ENCODE data around the gene PRAC2.

PRAC2 gene

DNA sequence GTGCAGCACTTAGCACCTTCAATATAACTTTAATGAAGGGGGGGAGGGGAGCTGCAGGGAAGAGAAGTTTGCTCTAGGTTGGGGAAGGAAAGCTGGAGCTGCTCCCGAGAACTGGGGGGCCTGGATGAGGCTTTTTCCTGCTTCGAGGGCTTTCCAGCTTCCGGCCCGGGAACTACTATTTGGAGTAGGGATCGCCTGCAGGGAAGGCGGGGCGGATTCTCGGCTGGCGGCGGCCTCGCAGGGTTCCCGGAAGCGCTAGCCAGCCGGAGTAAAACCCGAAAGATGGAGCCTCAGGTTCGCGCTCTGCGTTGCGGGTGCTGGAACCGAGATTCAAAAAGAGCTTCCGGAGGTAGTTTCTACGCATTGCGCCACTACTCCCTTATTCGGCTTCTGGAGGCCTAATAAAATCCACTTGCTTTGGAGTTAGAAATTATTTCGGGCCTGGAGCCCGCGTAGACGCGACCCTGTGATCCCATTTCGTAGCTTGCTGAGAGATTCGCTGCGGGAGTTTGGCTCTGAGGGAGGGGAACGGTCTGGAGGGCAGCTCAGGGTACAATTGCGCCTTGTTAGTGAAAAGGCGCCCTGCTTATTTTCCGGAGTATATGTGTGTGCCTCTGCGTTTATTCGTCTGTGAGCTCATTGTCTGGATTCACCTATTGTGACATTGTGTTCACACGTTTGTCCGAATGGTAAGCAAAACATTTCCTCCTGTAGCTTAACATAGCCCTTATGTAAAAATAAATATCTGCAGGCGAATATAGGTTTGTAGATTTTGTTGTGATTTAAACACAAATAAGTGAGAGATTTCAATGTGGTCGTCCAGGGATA, 652 bp downstream of the PRAC2 start:
- TF ChIP-seq, protein P1, sequence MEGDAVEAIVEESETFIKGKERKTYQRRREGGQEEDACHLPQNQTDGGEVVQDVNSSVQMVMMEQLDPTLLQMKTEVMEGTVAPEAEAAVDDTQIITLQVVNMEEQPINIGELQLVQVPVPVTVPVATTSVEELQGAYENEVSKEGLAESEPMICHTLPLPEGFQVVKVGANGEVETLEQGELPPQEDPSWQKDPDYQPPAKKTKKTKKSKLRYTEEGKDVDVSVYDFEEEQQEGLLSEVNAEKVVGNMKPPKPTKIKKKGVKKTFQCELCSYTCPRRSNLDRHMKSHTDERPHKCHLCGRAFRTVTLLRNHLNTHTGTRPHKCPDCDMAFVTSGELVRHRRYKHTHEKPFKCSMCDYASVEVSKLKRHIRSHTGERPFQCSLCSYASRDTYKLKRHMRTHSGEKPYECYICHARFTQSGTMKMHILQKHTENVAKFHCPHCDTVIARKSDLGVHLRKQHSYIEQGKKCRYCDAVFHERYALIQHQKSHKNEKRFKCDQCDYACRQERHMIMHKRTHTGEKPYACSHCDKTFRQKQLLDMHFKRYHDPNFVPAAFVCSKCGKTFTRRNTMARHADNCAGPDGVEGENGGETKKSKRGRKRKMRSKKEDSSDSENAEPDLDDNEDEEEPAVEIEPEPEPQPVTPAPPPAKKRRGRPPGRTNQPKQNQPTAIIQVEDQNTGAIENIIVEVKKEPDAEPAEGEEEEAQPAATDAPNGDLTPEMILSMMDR (IDR thresholded peaks at IDR 0.05) = no peak
- H3K9me3 ChIP-seq = no peaks in the 10 kb centered on the region
- no peak overlapping the region for H3K27ac ChIP-seq
- no peaks in the 10 kb centered on the region for H3K36me3 ChIP-seq
- H3K4me3 ChIP-seq (ENCODE audit: low read depth in 1 of 2, low read length in 1 of 2) = no peak overlapping the region
- peaks cover 0 to 11% of the 10 kb centered on the region in 2 experiments for H3K4me1 ChIP-seq (ENCODE audit: control insufficient read depth in 1 of 2, insufficient read depth in 1 of 2, low read depth in 1 of 2, low read length in 1 of 2)
- peaks cover 100% of the 10 kb centered on the region for H3K27me3 ChIP-seq

DNA sequence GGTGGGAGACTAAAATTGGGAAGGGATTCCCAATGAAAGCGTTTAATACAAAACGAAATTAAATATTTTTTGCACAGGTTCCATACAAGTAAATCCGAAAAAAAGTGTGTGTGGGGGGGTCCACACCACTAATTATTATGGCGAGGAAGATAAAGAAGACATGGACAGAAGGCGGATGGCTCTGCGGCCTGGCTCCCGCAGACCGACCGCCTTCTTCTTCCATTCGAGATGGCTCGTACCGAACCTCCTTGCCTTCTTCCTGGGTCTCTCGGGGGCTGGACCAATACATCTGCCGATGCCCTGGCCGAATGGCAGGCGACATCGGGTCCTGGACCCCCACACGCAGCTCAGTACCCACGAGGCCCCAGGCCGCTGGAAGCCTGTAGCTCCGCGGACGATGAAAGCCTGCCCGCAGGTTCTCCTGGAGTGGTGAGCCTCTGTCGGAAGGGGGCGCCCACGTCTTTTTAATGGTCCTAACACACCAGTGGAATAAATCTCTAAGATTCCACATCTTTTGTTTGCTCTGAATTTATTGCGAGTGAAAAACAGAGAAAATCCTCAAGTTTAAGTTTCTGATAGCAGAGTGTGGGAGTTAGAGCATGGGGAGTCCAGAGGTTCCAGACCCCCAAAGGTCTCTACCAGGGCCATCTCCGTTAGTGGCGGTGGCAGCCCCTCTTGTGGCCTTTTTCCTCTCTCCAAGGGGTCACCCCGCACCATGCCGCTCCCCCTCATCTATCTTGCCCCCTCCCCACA, 1.4 kb downstream of the PRAC2 start:
- H3K27me3 ChIP-seq = peaks cover 100% of the 10 kb centered on the region
- TF ChIP-seq, protein P1 (IDR thresholded peaks at IDR 0.05) = no peak
- H3K9me3 ChIP-seq = no peaks in the 10 kb centered on the region
- H3K36me3 ChIP-seq = no peaks in the 10 kb centered on the region
- no peak overlapping the region for H3K4me3 ChIP-seq (ENCODE audit: low read depth in 1 of 2, low read length in 1 of 2)
- H3K4me1 ChIP-seq (ENCODE audit: control insufficient read depth in 1 of 2, insufficient read depth in 1 of 2, low read depth in 1 of 2, low read length in 1 of 2) = peaks cover 0 to 11% of the 10 kb centered on the region in 2 experiments
- H3K27ac ChIP-seq = no peak overlapping the region

DNA sequence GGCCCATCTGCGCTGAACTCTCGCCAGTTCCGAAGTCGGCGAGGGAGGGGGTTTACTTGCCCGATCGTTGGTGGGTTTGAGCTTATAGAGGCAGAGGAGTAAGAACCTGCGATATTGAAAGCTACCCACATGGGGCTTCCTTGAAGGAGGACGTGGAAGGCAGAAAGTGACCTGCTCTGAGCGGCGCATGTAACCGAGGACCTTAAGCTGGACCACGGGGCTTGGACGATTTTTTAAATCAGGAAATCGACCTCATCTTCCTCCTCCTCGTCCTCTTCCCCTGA, 2.0 kb downstream of the PRAC2 start:
- Histone ChIP-seq H3K27ac (no peak overlapping the region), H3K36me3 (no peaks in the 10 kb centered on the region), H3K9me3 (no peaks in the 10 kb centered on the region), H3K27me3 (peaks cover 100% of the 10 kb centered on the region), H3K4me1 (ENCODE audit: control insufficient read depth in 1 of 2, insufficient read depth in 1 of 2, low read depth in 1 of 2, low read length in 1 of 2) (peaks cover 0 to 11% of the 10 kb centered on the region in 2 experiments), H3K4me3 (ENCODE audit: low read depth in 1 of 2, low read length in 1 of 2) (no peak overlapping the region)
- TF ChIP-seq, protein P1 (IDR thresholded peaks at IDR 0.05) = no peak

- TF ChIP-seq, protein P1 (IDR thresholded peaks at IDR 0.05) = no peak
- no peaks in the 10 kb centered on the region for H3K36me3 ChIP-seq
- H3K4me1 ChIP-seq (ENCODE audit: control insufficient read depth in 1 of 2, insufficient read depth in 1 of 2, low read depth in 1 of 2, low read length in 1 of 2) = peaks cover 0 to 11% of the 10 kb centered on the region in 2 experiments
- H3K4me3 ChIP-seq (ENCODE audit: low read depth in 1 of 2, low read length in 1 of 2) = no peak overlapping the region
- H3K9me3 ChIP-seq = no peaks in the 10 kb centered on the region
- H3K27ac ChIP-seq = no peak overlapping the region
- H3K27me3 ChIP-seq = peaks cover 100% of the 10 kb centered on the region
These were observed 2.5 kb downstream of the PRAC2 start for GRCh38 chr17:48725288-48726064.

DNA sequence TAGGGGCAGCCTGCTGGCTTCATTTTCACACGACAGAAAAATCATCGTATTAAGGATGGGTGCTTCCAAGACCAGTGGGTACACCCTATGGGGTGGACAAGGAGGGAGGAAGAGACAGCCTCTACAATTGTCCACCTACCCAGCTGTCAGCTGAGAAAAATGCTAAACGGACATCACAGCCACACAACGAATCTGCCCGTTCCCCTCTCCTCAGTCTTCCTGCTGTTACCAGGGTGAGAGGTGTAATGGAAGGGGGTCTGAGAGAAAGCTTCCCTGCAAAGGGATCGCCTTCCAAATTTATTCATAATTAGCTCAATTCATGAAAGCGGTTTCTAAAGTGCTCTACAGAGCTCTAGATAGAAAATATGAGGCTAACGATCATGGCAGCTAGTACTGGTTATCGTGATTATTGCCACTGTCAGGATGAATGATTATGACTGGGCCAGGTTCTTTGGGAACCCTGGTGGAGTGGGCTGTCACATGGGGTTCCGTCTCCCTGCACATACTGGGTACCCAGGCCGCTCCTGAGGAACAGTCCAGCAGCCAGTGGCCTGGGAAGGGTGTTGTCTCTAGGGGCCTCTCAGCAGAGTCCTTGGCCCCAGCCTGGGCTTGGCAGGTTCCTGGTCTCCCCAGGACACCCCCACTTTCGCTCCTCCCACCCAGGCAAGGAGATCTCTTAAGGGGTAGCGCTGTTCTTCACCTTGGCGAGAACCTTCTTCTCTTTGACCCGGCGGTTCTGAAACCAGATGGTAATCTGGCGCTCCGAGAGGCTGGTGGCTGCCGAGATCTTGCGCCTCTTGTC, 3.3 kb downstream of the PRAC2 start:
- H3K9me3 ChIP-seq = no peaks in the 10 kb centered on the region
- peaks cover 100% of the 10 kb centered on the region for H3K27me3 ChIP-seq
- TF ChIP-seq, protein P1 (IDR thresholded peaks at IDR 0.05) = no peak
- no peak overlapping the region for H3K4me3 ChIP-seq (ENCODE audit: low read depth in 1 of 2, low read length in 1 of 2)
- H3K27ac ChIP-seq = no peak overlapping the region
- H3K4me1 ChIP-seq (ENCODE audit: control insufficient read depth in 1 of 2, insufficient read depth in 1 of 2, low read depth in 1 of 2, low read length in 1 of 2) = peaks cover 0 to 11% of the 10 kb centered on the region in 2 experiments
- H3K36me3 ChIP-seq = no peaks in the 10 kb centered on the region
